ENCODE data around the gene CD53.
"Not testable (repeated sequence)": the region's sequence is repeated elsewhere in the genome, so short reads cannot be mapped to it uniquely, and the experiment has no call there.

Gene CD53

DNA sequence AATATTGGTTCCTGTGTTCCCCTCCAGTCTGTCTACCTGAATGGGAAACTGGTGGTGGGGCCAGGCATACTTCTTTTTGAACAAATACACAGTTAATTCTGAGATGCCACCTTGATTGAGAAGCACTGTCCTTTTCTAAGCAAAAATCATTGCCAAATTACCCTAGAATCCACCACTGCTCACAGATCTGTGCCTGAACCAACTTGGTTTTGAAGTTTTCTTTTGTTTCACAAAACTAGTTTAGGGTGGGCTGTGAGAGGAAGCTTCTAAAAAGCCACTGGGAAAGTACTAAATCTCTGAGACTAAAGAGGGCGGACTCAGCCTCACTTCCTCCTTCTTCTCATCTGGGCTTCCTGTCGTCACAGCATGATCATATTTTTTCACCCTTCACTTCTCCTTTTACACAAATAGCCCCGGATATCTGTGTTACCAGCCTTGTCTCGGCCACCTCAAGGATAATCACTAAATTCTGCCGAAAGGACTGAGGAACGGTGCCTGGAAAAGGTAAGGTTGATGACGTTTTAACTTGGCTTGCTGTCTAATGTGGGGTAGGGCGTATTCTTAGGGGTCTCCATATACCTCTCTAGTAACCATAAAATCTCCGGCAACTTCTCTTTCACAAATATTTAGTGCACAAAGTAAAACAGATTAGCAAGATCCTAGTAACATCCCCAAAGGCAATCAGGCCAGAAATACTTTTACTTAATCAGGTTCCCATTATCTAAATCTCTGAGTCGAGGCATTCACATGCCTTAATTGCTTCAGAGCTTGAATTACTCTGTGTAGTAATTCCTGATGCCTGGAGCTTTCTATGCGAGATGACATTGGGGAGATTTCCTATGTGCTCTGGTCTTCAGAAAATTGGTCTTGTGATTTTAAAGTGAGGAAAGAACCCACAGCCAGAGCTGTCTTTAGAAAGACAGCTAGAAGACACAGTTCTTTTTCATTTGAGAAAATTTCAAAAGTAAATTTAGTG, at the start of gene CD53:
TSS of gene CD53 (plus strand) at position 404 of the 976 bp plus-strand sequence. CDS start 18,261 bp downstream, outside the sequence.
- no peak for DNase-seq (ENCODE audit: low read depth in 4 of 4, low spot score in 1 of 4)

DNA sequence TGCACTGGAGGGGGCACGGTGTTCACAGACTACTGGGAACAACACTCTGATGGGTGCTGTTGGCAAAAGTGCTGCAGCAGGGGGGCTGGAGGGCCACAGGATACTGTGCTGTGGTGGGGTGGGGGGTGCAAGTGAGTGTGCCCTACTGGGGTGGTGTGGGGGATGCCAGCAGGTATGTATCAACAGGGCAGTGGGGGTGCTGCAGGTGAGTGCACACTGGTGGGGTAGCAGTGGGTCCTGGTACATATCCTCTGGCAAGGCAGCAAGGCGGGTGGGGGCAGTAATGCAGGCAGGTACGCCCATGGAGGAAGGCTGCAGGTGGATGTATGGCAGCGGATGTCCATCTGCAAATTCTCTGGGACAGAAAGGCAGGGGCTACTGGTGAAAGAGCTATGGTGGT, 48.8 kb upstream of the CD53 start:
- no peak for DNase-seq (ENCODE audit: low read depth in 4 of 4, low spot score in 1 of 4)

- DNase-seq (ENCODE audit: low read depth in 4 of 4, low spot score in 1 of 4) = peak in 2 of 4 experiments; percentile 2 to 3
These were observed 42.9 kb upstream of the CD53 start for GRCh38 chr1:110829955-110830553.

- DNase-seq (ENCODE audit: low read depth in 4 of 4, low spot score in 1 of 4) = not testable (repeated sequence)
These were observed 39.2 kb upstream of the CD53 start for GRCh38 chr1:110833779-110834178.

DNA sequence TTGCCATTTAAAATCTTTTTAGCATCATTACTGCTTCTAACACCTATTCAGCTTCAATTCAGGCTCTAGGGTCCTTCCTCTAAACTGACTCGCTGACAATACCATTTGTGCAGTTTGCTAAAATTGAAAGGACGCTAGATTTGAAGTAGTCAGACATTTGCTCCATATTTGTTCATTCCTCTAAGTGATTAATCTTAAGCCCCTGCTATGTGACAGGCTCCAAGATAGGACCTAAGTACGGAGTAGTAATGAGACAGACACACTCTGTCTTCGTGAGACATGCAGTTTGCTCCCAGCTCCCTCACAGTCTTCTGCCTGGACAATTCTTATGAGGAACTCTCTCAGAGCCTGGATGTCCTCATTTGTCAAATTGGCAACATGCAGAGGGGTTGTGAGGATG, 26.1 kb upstream of the CD53 start:
- DNase-seq (ENCODE audit: low read depth in 4 of 4, low spot score in 1 of 4) = no peak

DNA sequence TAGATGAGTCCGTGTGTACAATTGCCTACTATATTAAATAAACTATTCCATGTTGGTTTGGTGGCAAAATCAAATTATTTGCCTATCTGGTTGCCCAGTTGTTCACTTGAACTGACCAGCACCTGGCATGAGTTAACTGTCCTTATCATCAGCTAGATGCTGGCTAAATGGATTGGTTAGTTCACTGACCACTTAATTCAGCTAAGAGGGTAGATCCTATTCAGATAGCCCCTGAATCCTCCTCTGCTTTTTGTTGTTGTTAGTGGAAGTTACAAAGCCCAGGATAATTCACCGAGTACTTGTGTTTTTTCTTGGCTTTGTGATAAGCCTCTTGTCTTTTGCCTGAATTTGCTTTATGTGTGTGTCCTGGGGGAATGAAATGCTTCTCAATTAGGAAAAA, 22.8 kb upstream of the CD53 start:
- no peak for DNase-seq (ENCODE audit: low read depth in 4 of 4, low spot score in 1 of 4)

DNA sequence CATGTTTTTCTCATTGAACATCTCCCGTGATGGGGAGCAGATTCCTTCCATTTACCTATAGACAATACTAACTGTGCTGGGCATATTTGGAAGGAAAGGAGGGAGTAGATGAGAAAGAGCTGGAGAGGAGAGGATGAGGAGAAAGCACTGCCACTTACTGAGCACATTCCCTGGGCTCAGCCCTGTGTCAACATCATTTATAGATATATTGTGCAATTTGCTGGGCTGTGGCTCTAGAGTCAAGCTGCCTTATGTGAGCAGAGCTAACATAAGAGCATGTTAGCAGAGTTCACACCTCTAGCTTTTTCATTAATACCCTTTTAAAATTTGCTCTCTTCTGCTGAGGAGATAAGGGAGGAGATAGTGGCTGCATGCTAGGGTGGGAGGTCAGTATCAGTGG, 22.3 kb upstream of the CD53 start:
- no peak for DNase-seq (ENCODE audit: low read depth in 4 of 4, low spot score in 1 of 4)

DNA sequence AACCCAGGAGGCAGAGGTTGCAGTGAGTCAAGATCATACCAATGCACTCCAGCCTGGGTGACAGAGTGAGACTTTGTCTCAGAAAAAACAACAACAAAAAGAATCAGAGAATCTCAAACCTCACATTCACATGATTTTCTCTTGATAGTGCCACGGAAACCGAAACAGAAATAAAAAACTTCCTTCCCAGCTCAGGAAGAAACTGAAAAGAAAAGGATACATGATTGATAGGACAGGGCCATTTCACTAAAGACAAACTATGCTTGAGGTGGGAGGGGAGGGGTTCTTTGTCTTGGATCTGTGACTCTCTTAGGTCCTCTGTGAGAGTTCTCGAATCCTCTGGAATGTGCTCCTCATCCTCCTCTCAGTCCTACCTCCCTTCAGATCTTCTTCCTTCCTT, 19.8 kb upstream of the CD53 start:
- DNase-seq (ENCODE audit: low read depth in 4 of 4, low spot score in 1 of 4) = no peak

- no peak for DNase-seq (ENCODE audit: low read depth in 4 of 4, low spot score in 1 of 4)
These were observed 16.5 kb upstream of the CD53 start for GRCh38 chr1:110856410-110856809.

DNA sequence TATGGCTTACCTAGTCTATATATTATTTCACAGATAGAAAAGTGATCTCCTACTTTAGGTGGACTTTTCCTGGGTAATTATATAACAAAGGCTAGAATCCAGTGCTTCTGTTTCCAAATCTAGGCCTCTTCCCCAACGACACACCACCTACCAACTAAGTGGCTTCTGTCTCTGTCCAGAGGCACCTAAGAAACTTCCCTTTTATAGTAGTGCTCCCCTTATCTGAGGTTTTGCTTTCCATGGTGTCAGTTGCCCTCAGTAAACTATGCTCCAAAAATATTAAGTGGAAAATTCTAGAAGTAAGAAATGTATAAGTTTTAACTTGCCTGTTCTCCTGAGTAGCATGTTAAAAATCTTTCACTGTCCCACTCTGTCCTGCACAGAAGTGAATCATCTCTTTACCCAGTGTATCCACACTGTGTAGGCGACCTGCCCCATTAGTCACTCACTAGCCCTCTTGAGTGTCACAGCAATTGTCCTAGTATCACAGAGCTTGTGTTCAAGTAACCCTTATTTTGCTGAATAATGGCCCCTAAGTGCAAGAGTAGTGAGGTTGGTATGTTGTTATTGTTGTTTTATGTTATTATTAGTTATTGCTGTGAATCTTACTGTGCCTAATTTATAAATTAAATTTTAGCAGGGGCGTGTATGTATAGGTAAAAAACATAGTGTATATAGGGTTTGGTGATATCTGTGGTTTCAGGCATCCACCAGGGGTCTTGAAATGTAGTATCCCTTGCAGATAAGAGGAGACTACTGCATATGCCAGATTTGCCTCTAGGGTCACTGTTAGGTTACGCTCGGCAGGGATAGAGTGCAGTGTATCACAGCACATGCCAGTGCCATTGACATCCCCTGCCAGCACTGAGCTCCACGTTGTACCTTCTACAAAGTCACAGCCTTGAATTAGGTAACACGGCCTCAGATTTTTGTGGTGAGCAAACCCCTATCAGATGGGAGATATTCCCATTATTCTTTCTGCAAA, 14.7 kb upstream of the CD53 start:
- DNase-seq (ENCODE audit: low read depth in 4 of 4, low spot score in 1 of 4) = no peak

DNA sequence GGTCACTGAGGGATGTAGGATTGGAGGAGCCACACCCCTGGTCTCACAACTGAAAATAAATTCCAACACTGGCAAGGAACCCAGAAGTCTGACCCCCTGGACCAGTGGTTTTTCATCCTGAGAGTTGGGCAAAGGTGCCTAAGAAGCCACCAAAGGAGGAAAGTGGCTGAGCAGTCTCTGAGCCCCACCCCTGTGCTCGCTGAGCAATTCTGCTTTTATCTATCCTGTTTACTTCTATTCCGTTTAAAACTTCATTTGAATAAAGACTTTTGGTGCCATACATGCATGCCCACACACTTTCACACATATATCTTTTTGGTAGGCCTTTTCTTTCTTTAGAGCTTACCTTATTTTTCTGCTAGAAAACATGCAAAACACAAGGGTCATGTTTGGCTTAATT, 13.9 kb upstream of the CD53 start:
- DNase-seq (ENCODE audit: low read depth in 4 of 4, low spot score in 1 of 4) = no peak

GRCh38 chr1:110860174-110860573, 12.8 kb upstream of the CD53 start:
- no peak for DNase-seq (ENCODE audit: low read depth in 4 of 4, low spot score in 1 of 4)

GRCh38 chr1:110860620-110861019, 12.3 kb upstream of the CD53 start:
- not testable (repeated sequence) for DNase-seq (ENCODE audit: low read depth in 4 of 4, low spot score in 1 of 4)

DNA sequence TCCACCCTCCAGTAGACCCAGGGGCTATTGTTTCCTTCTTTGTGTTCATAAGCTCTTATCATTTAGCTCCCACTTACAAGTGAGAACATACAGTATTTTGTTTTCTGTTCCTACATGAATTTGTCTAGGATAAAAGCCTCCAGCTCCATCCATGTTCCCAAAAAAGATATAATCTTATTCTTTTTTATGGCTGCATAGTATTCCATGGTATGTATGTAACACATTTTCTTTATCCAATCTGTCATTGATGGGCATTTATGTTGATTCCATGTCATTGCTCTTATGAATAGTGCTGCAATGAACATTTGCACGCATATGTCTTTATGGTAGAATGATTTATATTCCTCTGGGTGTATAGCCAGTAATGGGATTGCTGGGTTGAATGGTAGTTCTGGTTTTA, 11.0 kb upstream of the CD53 start:
- not testable (repeated sequence) for DNase-seq (ENCODE audit: low read depth in 4 of 4, low spot score in 1 of 4)

- no peak for DNase-seq (ENCODE audit: low read depth in 4 of 4, low spot score in 1 of 4)
These were observed 8.7 kb upstream of the CD53 start for GRCh38 chr1:110864287-110864686.

DNA sequence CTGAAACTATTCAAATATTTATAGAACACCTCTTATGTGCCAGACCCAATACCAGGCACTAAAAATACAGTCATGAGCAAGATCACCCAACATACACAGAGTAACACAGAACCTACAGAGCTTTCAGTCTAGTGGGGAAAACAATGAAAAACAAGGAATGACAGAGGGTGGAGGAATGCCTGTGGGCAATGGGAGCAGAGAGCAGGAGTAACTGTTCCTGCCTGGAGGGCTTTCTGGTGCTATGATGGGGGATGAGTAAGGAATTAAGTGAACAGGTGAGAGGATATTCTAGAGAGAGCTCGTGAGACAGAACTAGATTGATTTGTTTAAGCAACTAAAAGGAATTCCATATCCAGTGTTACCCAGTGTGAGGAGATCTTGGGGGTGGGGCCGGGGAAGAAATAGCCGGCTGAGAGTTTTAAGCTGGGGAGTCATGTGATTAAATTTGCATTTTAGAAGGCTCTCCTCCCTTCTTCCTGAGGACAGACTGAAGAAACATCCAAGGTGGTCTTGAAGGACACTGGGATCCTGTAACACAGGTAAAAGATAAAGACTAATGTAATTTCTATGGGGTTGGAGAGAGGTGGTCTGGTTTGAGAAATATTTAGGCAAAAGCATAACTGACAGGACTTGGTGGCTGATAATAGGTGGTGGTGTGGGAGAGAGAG, 2.1 kb upstream of the CD53 start:
- no peak for DNase-seq (ENCODE audit: low read depth in 4 of 4, low spot score in 1 of 4)

DNA sequence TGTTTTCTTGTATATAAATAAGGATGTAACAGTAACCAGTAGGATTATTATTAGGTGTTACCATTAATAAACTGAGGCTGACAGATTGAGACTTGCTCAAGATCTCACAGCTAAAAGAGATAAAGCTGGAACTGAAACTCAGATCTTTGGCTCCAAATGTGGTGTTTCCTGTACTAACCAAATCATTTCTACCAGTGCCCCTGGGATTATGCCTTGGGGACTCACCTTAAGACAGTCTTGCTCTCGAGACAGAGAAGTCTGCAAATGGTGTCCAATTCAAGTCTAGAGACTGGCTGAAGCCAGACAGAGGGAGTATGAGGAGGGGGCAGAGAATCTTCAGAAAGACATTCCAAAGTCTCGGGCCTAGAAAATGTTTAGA, 593 bp upstream of the CD53 start:
- DNase-seq (ENCODE audit: low read depth in 4 of 4, low spot score in 1 of 4) = no peak

GRCh38 chr1:110873856-110874255, 908 bp downstream of the CD53 start:
- no peak for DNase-seq (ENCODE audit: low read depth in 4 of 4, low spot score in 1 of 4)

GRCh38 chr1:110874324-110875215, 1.6 kb downstream of the CD53 start:
- no peak for DNase-seq (ENCODE audit: low read depth in 4 of 4, low spot score in 1 of 4)

Data from stimulated activated CD4-positive, alpha-beta T cell treated with anti-CD3 and anti-CD28 coated beads, Interleukin-1b, Interleukin-23, amount 100 ng/mL, for 24 hours (primary cell).